ENCODE measurements around the gene RAP1GAP. TPM values are rescaled to one million over a fixed set of nuclear protein-coding genes. Genes with fewer than 3 reads are reported as not detected.

The RAP1GAP gene
- total and polyA plus RNA-seq, 2 of the 13 experiments (the other 11 are each of a cell fraction or from before 2014, with no cell fraction given), result 11.9 to 37.5 TPM

GRCh38 chr1:21666576-21667320 is 2.4 kb downstream of the RAP1GAP start (continued):
- TF ChIP-seq MXD1 (CRISPR knock-in tag; IDR thresholded peaks at IDR 0.05), result peak; percentile 70; the same call in 1 of the 2 replicates
- TF ChIP-seq KAT2B (IDR thresholded peaks at IDR 0.05; ENCODE audit: borderline replicate concordance, low read depth, low read length), result no peak
- peak; percentile 33; the same call in 1 of the 2 replicates for TF ChIP-seq FOXA3 (CRISPR knock-in tag; IDR thresholded peaks at IDR 0.05)
- no peak for TF ChIP-seq ZNF121 (CRISPR knock-in tag; IDR thresholded peaks at IDR 0.05)
- TF ChIP-seq ZMAT3 (CRISPR knock-in tag; conservative IDR thresholded peaks at IDR 0.05), result 0 out of 2 replicates have a peak, but pooled peaks have one; percentile 23
- no peak for TF ChIP-seq KLF9 (CRISPR knock-in tag; IDR thresholded peaks at IDR 0.05; ENCODE audit: low read depth)
- no peak for TF ChIP-seq GZF1 (CRISPR knock-in tag; IDR thresholded peaks at IDR 0.05)
- TF ChIP-seq MXD4 (CRISPR knock-in tag; IDR thresholded peaks at IDR 0.05), result peak; percentile 94
- TF ChIP-seq ARID4A (CRISPR knock-in tag; IDR thresholded peaks at IDR 0.05; ENCODE audit: borderline replicate concordance), result peak; percentile 75
- TF ChIP-seq SOX5 (CRISPR knock-in tag; IDR thresholded peaks at IDR 0.05; ENCODE audit: borderline replicate concordance), result peak; percentile 74
- TF ChIP-seq, protein P1, sequence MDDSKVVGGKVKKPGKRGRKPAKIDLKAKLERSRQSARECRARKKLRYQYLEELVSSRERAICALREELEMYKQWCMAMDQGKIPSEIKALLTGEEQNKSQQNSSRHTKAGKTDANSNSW (CRISPR knock-in tag; IDR thresholded peaks at IDR 0.05; ENCODE audit: borderline replicate concordance), result no peak
- no peak for TF ChIP-seq FIP1L1 (IDR thresholded peaks at IDR 0.05; ENCODE audit: borderline replicate concordance, insufficient read depth, low read depth, low read length)
- peak; percentile 33; the same call in 1 of the 2 replicates for TF ChIP-seq SALL1 (CRISPR knock-in tag; IDR thresholded peaks at IDR 0.05)
- TF ChIP-seq ZNF44 (CRISPR knock-in tag; IDR thresholded peaks at IDR 0.05), result no peak
- no peak for TF ChIP-seq MTF1 (CRISPR knock-in tag; IDR thresholded peaks at IDR 0.05)
- peak; percentile 69; the same call in 1 of the 3 replicates for TF ChIP-seq MXI1 (IDR thresholded peaks at IDR 0.05; ENCODE audit: borderline replicate concordance, low read depth, low read length)
- no peak for TF ChIP-seq ZBTB42 (CRISPR knock-in tag; IDR thresholded peaks at IDR 0.05)
- TF ChIP-seq, protein P2, sequence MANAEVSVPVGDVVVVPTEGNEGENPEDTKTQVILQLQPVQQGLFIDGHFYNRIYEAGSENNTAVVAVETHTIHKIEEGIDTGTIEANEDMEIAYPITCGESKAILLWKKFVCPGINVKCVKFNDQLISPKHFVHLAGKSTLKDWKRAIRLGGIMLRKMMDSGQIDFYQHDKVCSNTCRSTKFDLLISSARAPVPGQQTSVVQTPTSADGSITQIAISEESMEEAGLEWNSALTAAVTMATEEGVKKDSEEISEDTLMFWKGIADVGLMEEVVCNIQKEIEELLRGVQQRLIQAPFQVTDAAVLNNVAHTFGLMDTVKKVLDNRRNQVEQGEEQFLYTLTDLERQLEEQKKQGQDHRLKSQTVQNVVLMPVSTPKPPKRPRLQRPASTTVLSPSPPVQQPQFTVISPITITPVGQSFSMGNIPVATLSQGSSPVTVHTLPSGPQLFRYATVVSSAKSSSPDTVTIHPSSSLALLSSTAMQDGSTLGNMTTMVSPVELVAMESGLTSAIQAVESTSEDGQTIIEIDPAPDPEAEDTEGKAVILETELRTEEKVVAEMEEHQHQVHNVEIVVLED (CRISPR knock-in tag; IDR thresholded peaks at IDR 0.05; ENCODE audit: borderline replicate concordance), result no peak
- TF ChIP-seq SKIL (CRISPR knock-in tag; IDR thresholded peaks at IDR 0.05; ENCODE audit: borderline replicate concordance), result peak; percentile 61
- peak; percentile 90 for TF ChIP-seq BHLHE40 (IDR thresholded peaks at IDR 0.05; ENCODE audit: low read length)
- TF ChIP-seq PAWR (CRISPR knock-in tag; IDR thresholded peaks at IDR 0.05; ENCODE audit: borderline replicate concordance), result no peak

All from HepG2 (cell line).